Tibial artery (tissue), 4 donors: Measurements from ENCODE around the gene CCNB2.
"Not testable (repeated sequence)": the region's sequence is repeated elsewhere in the genome, so short reads cannot be mapped to it uniquely, and the experiment has no call there.

ENCODE experiments used
- DNase-seq, 2 donors: peaks; one replicate each; pipeline ENCODE4 v3.0.0-alpha.2; 2019
- H3K27ac ChIP-seq, 2 donors: fragments of 200-600 bp; sonication (generic) in 1 of 2; 1 replicate in 1 of 2; 2 replicates in 1 of 2; pipeline ENCODE4 v1.5.1; 2018 to 2019; ENCODE audit warnings: mild to moderate bottlenecking in 1 of 2
- H3K27me3 ChIP-seq, 2 donors: fragments of 200-600 bp; sonication (generic) in 1 of 2; one replicate each; pipeline versions ENCODE4 v1.5.1 to v1.6.0; 2016 to 2019
- H3K36me3 ChIP-seq, 3 donors: fragments of 200-600 bp; sonication (generic) in 2 of 3; one replicate each; pipeline ENCODE4 v1.5.1; 2016 to 2019; ENCODE audit warnings: mild to moderate bottlenecking in 2 of 3
- H3K4me1 ChIP-seq, 4 donors: fragments of 200-600 bp; sonication (generic) in 2 of 4; 1 replicate in 3 of 4; 2 replicates in 1 of 4; pipeline ENCODE4 v1.5.1; 2016 to 2019
- H3K4me3 ChIP-seq, 2 donors: fragments of 200-600 bp; sonication (generic) in 1 of 2; 1 replicate in 1 of 2; 2 replicates in 1 of 2; pipeline ENCODE4 v1.5.1; 2018 to 2019; ENCODE audit warnings: mild to moderate bottlenecking in 2 of 2
- H3K9me3 ChIP-seq, 3 donors: fragments of 200-600 bp; sonication (generic) in 1 of 3; one replicate each; pipeline ENCODE4 v1.5.1; 2016 to 2019
- CTCF ChIP-seq, 2 experiments: fragments of 200-600 bp in 1 of 2; fragments of 450-650 bp in 1 of 2; IDR thresholded peaks; one replicate each; pipeline ENCODE4 v1.5.1; 2017 to 2019; ENCODE audit warnings: antibody characterized with exemption in 2 of 2, mild to moderate bottlenecking in 1 of 2, moderate library complexity in 1 of 2
- intact Hi-C: fragments of 100-400 bp; cut with DNase I; formaldehyde crosslinking; loops from one replicate; pipeline ENCODE4 v1.15.0; 2023; ENCODE audit warnings: low total_unique reads

CCNB2 gene

GRCh38 chr15:59119625-59120024, 14.7 kb downstream of the CCNB2 start:
- Histone ChIP-seq H3K9me3 (no peaks in the 10 kb centered on the region), H3K27ac (no peak overlapping the region), H3K27me3 (no peaks in the 10 kb centered on the region), H3K36me3 (no peaks in the 10 kb centered on the region), H3K4me3 (no peak overlapping the region), H3K4me1 (no peaks in the 10 kb centered on the region)
- TF ChIP-seq CTCF (IDR thresholded peaks at IDR 0.05) = no peak
- no peak for DNase-seq
- intact Hi-C loops = no loop called here

DNA sequence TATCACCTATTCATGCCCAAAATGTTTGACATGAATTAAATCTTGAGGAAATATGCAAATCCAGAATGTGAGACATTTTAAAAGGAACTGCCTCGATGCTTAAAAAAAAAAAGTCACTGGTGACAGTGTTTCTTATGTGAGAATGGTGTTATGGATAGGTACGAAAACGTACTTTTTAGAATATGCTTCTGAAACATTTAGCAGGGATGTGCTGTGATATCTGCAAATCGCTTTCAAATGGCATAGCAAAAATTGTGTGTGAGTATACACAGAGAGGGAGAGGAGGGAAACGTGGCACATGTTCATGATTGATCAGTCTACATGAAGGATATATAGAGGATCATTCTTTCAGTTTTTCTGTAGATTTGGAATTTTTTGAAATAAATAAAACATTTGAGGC, 16.0 kb downstream of the CCNB2 start:
- Histone ChIP-seq H3K4me3 (no peak overlapping the region), H3K27ac (no peak overlapping the region), H3K36me3 (no peaks in the 10 kb centered on the region), H3K9me3 (no peaks in the 10 kb centered on the region), H3K27me3 (no peaks in the 10 kb centered on the region), H3K4me1 (no peaks in the 10 kb centered on the region)
- DNase-seq = no peak
- intact Hi-C loops = no loop called here
- TF ChIP-seq CTCF (IDR thresholded peaks at IDR 0.05) = no peak

DNA sequence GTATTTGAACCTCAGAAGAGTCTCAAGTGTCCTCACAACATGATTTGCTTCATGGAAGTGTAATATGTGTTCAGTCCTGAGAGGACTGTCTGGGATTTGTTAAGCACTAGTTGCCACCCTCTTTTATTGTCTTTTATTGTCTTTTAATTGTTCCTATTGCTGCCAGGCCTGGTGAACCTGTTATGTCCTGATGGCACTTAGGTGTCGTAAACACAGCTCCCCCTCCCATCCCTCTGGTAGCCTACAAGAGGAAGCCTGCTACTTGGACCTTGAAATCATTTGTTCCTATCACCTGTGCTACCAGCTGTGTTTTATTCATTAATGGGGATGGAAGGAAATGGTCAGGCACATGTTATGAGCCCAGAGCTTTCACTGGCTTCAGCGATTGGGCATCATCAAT, 19.3 kb downstream of the CCNB2 start:
- H3K9me3 ChIP-seq = peaks cover 0 to 19% (median 6%) of the 10 kb centered on the region in 3 donors
- H3K27me3 ChIP-seq = no peaks in the 10 kb centered on the region
- no peaks in the 10 kb centered on the region for H3K4me1 ChIP-seq
- no peak overlapping the region for H3K27ac ChIP-seq
- intact Hi-C loops = no loop called here
- no peak overlapping the region for H3K4me3 ChIP-seq
- H3K36me3 ChIP-seq = no peaks in the 10 kb centered on the region
- no peak for TF ChIP-seq CTCF (IDR thresholded peaks at IDR 0.05)
- no peak for DNase-seq

DNA sequence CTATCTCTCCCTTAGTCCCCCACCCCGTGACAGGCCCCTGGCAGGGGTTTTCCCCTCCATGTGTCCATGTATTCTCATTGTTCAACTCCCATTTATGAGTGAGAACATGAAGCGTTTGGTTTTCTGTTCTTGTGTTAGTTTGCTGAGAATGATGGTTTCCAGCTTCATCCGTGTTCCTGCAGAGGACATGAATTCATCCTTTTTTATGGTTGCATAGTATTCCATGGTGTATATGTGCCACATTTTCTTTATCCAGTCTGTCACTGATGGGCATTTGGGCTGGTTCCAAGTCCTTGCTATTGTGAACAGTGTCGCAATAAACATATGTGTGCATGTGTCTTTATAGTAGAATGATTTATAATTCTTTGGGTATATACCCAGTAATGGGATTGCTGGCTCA, 20.7 kb downstream of the CCNB2 start:
- H3K27me3 ChIP-seq, H3K36me3 ChIP-seq, H3K4me3 ChIP-seq, H3K4me1 ChIP-seq, DNase-seq, intact Hi-C loops, H3K27ac ChIP-seq: not testable (repeated sequence)
- H3K9me3 ChIP-seq = peaks cover 0 to 19% (median 10%) of the 10 kb centered on the region in 3 donors

- DNase-seq, H3K27ac ChIP-seq, intact Hi-C loops, H3K27me3 ChIP-seq, H3K4me3 ChIP-seq, H3K4me1 ChIP-seq, H3K36me3 ChIP-seq: not testable (repeated sequence)
- H3K9me3 ChIP-seq = peaks cover 0 to 19% (median 10%) of the 10 kb centered on the region in 3 donors
Observed at GRCh38 chr15:59127255-59127654, 22.3 kb downstream of the CCNB2 start.

GRCh38 chr15:59131456-59131855, 26.5 kb downstream of the CCNB2 start:
- DNase-seq = no peak
- Histone ChIP-seq H3K9me3 (peaks cover 0 to 18% (median 10%) of the 10 kb centered on the region in 3 donors), H3K36me3 (peaks cover 30 to 35% (median 32%) of the 10 kb centered on the region in 3 donors), H3K4me3 (no peak overlapping the region), H3K4me1 (no peaks in the 10 kb centered on the region), H3K27me3 (no peaks in the 10 kb centered on the region), H3K27ac (no peak overlapping the region)
- intact Hi-C loops = no loop called here
- no peak for TF ChIP-seq CTCF (IDR thresholded peaks at IDR 0.05)

- peaks cover 36 to 41% (median 38%) of the 10 kb centered on the region in 3 donors for H3K36me3 ChIP-seq
- intact Hi-C loops = no loop called here
Observed at GRCh38 chr15:59131969-59132562, 27.1 kb downstream of the CCNB2 start.

More at GRCh38 chr15:59131969-59132562, 27.1 kb downstream of the CCNB2 start:
- H3K27me3 ChIP-seq = no peaks in the 10 kb centered on the region
- H3K27ac ChIP-seq = no peak overlapping the region
- peaks cover 0 to 12% (median 5%) of the 10 kb centered on the region in 3 donors for H3K9me3 ChIP-seq
- no peak for TF ChIP-seq CTCF (IDR thresholded peaks at IDR 0.05)
- no peak for DNase-seq
- H3K4me3 ChIP-seq = no peak overlapping the region
- no peaks in the 10 kb centered on the region for H3K4me1 ChIP-seq
